ENCODE measurements around the gene ISYNA1. TPM values are rescaled to one million over a fixed set of nuclear protein-coding genes. Genes with fewer than 3 reads are reported as not detected.

Gene ISYNA1
- total RNA-seq, 1 experiment from 2014 or later, result 0.40 TPM

DNA sequence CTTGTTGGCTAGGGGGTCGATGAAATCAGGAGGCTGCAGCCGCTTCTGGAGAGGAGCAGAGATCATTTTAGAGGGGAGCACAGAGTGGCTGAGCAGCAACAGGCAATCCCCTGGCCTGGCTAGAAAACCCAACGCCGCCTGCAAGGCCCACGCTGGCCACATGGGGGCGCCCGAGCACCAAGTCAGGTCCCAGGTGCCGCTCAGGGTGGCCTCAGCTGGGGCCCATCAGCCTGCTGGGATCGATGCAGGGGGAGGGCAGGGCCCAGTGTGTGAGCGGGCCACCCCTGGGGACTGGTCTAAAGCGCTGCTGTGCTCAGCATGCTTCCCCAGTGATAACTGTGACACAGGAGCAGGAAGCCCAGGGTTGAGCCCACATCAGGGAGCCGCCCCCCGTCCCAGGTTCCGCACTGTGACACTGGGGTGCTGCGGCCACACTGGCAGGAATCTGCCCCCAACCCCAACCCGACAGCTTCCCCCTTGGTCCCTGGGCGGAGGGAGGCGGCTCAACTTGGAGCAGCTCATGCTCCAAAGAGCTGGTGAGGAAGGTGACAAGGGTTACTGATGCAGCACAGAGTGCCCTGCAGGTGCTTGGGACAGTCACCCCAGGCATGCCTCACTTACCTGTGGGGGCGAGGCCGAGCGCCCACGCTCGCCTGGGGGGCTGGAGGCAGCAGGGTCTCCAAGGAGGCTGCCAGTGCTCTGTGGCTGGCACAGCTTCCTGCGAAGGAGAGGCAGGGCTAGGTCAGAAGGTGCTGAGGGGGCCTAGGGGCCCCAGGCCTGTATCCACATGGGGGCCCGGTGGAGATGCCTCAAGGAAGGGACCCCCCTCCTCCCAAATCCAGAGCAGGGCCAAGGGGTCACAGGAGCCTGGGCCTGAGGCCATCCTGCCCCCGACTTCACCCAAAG lies 13.3 kb upstream of the ISYNA1 start:
- no peak overlapping the region for H3K4me3 ChIP-seq
- H3K36me3 ChIP-seq, result peaks cover 75% of the 10 kb centered on the region
- H3K27me3 ChIP-seq, result no peaks in the 10 kb centered on the region
- DNase-seq, result peak; percentile 78
- H3K9me3 ChIP-seq, result no peaks in the 10 kb centered on the region

DNA sequence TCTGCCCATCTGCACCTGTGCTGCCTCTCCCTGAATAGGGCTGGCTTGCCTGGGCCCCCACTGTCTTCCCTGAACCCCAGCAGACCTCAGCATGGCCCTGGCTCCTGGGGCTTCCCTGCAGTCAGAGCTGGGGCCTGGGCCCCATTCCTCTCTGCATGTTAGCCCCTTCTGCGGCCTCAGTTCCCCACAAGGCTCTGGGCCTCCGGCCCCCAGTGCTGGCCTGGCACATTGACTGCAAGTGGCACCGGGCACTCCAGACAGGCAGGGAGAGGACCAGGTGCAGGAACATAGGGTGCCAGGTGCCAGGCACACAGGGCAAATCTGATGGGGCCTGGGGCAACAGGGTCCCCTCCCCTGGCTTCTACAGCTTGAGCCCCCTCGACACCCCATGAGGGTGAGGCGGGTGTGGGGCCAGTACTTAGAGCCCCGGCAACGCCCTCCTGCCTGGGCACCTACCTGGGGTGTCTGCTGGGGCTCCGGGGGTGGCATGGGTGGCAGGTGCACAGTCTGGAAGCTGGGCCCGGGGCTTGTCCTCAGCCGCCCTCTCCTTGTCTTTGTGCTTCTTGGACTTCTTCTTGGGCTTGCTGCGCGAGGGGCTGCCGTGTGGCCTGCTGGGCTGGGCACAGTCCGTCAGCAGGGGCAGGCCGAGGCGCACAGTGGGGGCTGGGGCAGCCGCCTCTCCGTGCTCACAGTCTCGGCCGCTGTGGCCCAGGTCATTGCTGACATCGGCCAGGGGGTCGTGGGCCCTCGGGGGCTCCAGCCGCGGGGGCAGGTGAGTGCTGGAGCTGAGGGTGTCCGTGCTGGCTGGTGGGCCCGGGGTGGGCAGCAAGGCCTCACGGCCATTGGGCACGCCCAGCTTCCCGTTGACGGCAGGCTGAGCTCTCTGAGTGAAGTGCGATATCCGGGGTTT lies 12.3 kb upstream of the ISYNA1 start:
- Histone ChIP-seq H3K4me3 (no peak overlapping the region), H3K27me3 (no peaks in the 10 kb centered on the region), H3K9me3 (no peaks in the 10 kb centered on the region), H3K36me3 (peaks cover 74% of the 10 kb centered on the region)
- no peak for DNase-seq

DNA sequence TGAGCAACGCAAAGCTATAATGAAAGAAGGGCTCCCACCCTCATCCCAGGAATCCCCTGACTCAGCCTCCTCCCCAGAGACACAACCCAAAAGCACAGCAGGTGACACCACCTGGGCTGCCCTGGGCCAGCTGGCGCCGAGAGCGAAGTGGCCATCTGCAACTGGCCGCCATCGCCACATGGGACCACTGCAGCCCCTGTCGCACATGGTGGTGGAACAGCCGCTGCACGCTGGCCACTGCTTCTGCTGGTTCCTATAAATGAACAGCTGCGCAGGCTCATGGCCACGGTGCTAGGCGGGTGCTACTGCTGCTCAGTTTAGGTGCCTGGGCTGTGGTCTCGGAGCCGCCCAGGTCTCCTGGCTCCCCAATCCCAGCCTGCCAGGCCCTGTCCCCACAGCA lies 11.6 kb upstream of the ISYNA1 start:
- no peak overlapping the region for H3K4me3 ChIP-seq
- no peaks in the 10 kb centered on the region for H3K27me3 ChIP-seq
- DNase-seq, result no peak
- H3K36me3 ChIP-seq, result peaks cover 77% of the 10 kb centered on the region
- no peaks in the 10 kb centered on the region for H3K9me3 ChIP-seq

DNA sequence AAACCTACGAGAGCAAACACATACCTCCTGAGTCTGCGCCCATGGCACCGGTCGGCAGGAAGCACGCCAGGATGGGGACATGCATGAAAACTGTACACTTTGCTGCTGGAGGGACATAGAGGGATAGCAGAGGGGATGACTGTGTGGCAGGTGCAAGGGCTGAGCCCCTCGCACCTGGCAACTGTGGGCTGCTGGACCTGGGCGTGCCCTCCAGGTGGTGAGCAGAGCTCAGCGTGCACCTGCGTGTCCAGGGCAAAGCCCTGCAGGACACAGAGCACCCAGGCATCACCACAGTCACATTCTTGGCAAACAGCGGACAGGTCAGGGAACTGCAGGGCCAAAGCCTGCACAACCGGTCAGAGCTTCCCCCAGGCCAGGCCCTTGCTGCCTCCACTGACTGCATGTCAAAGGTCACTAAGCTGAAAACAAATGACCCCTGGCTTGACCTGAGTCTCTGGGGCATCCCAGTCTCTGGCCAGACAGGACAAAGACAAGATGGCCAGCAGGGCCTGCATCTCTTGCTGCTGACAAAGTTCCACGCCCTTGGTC lies 9.0 kb upstream of the ISYNA1 start:
- H3K4me3 ChIP-seq, result no peak overlapping the region
- no peaks in the 10 kb centered on the region for H3K9me3 ChIP-seq
- peaks cover 82% of the 10 kb centered on the region for H3K36me3 ChIP-seq
- DNase-seq, result no peak
- no peaks in the 10 kb centered on the region for H3K27me3 ChIP-seq

DNA sequence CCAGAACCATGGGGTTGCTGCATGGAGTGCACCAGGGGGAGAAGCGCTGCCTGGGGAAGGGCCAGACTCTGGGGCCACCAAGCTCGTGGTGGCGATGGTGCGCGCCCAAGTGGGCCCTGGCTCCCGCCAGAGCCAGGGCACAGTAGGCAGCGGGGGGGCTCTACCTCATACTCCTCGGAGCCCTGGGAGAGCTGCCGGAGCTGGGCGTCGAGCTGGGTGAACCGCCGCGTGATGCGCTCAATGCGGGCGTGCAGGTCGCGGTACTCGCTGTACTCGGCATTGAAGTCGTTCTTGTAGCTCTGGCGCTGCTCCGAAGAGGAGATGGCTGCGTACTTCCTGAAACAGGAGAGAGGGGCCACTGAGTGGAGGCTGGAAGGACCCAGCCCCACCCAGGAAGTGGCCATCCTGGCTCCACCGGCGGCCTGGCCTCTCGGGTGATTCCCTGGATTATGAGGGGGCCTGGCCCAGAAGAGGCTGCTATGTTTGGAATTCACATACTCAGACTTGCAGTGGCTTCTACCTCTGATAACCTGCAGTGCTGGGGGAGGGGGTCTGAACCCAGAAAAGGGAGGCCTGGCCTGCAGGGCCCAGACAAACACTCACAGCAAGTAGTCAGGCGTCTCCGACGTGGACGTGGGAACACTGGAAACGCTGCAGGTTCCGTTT lies 8.3 kb upstream of the ISYNA1 start:
- Histone ChIP-seq H3K36me3 (peaks cover 76% of the 10 kb centered on the region), H3K4me3 (no peak overlapping the region), H3K27me3 (no peaks in the 10 kb centered on the region), H3K9me3 (no peaks in the 10 kb centered on the region)
- no peak for DNase-seq

DNA sequence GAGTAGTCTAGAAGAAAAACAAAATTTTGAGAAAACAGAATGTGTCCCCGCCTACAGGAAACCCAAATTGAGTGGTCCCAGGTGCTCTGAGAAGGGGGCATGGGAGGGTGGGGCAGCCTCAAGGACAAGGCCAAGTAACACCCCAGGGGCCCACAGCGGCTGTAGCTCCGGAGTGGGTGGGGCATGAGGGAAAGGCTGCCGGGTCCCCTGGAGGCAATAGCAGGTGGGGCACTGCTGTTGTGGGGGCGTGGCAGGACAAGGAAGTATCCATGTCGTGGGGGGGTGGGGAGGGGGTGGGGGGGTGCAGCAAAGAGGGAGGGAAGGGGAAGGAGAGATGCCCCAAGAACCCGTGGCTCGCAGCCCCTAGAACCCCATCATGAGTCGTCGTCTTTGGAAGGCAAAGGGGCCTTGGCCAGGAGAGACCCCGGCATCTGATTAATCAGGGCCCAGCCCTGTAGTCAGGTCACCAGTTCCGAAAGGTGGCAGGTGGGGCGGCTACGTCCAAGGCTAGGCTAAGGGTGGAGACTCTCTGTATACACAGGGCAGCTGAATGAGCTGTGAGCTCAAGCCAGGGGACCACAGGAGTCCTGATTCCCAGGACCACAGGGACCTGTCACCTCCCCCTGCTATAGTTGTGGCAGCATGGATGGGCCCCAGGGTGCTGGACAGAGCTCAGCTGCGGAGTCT lies 7.5 kb upstream of the ISYNA1 start:
- Histone ChIP-seq H3K9me3 (no peaks in the 10 kb centered on the region), H3K36me3 (peaks cover 68% of the 10 kb centered on the region), H3K4me3 (no peak overlapping the region), H3K27me3 (no peaks in the 10 kb centered on the region)
- no peak for DNase-seq

DNA sequence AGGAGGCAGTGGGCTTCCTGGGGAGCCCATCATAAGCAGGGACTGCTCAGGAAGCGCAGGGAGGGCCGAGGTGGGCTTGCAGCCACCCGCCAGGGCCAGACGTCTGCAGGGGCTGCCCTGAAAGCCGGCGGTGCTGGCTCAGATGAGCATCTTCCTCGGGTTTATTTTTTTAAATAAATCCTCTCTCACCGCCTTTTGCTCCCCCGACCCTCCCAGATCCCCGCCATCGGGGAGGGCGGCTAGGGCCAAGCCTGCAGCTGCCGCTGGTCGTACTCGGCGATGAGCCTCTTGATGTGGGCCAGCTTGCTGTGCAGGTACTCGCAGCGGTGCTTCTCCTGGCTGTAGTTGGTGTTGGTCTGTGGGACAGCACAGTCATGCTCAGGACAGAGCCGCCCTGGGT lies 6.6 kb upstream of the ISYNA1 start:
- peaks cover 59% of the 10 kb centered on the region for H3K36me3 ChIP-seq
- no peak for DNase-seq
- H3K9me3 ChIP-seq, result no peaks in the 10 kb centered on the region
- no peaks in the 10 kb centered on the region for H3K27me3 ChIP-seq
- no peak overlapping the region for H3K4me3 ChIP-seq

DNA sequence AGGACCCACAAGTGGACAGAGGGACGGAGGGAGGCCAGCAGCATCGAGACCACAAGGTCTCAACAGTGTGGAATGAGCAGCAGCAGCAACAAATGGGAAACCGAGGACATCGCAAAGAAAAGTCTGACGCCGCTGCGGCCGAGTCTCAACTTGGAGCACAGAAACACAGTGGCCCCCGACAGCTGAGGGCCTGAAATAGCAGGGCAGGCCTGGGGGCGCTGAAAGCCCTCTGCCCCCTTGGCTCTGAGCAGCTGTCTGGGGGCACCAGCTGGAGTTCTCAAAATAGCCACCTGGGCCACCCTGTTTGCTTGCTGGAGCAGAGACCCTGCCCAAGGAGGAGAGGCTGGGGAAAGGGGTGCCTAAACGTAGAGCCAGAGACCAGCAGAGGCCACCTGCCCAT lies 5.9 kb upstream of the ISYNA1 start:
- Histone ChIP-seq H3K27me3 (no peaks in the 10 kb centered on the region), H3K36me3 (peaks cover 52% of the 10 kb centered on the region), H3K9me3 (no peaks in the 10 kb centered on the region), H3K4me3 (no peak overlapping the region)
- DNase-seq, result no peak

DNA sequence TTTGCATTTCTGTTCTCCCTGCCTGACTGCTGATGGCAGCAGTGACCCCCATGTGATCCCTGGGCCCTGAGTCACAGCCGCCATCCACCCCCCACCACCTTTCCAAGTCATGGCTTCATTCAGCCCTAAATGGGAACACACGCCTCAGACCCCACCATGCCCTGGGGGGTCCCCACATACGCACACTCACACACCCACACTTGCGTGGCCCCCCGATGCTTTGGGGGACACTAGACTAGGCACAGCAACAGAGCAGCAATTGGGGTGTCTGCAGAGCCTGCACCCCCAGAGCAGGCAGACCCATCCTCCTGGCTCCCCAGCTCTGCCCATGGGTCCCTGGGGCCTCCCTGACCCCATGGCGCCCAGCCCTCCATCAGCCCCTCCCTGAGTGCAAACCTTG lies 5.5 kb upstream of the ISYNA1 start:
- no peak overlapping the region for H3K4me3 ChIP-seq
- H3K36me3 ChIP-seq, result peaks cover 48% of the 10 kb centered on the region
- no peaks in the 10 kb centered on the region for H3K27me3 ChIP-seq
- DNase-seq, result no peak
- H3K9me3 ChIP-seq, result no peaks in the 10 kb centered on the region

DNA sequence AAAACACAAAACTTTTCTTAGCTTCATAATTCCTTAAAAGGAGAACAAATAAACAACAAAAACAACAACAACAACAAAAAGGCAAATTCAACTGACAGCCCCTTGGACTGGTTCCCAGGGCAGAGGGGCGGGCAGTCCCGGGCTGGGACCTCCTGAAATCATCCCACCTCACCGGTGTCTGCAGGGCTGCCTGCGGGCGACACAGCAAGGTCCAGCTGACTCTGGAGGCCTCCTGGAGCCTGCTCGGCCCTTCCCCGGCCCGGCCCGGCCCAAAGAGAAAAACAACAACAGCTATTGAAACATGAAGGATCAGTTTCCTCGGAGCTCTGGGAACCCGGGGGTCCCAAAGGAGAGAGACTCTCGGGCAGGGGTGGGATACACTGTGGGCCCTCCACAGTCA lies 5.0 kb upstream of the ISYNA1 start:
- DNase-seq, result no peak
- H3K4me3 ChIP-seq, result no peak overlapping the region
- no peaks in the 10 kb centered on the region for H3K27me3 ChIP-seq
- H3K9me3 ChIP-seq, result no peaks in the 10 kb centered on the region
- H3K36me3 ChIP-seq, result peaks cover 43% of the 10 kb centered on the region

DNA sequence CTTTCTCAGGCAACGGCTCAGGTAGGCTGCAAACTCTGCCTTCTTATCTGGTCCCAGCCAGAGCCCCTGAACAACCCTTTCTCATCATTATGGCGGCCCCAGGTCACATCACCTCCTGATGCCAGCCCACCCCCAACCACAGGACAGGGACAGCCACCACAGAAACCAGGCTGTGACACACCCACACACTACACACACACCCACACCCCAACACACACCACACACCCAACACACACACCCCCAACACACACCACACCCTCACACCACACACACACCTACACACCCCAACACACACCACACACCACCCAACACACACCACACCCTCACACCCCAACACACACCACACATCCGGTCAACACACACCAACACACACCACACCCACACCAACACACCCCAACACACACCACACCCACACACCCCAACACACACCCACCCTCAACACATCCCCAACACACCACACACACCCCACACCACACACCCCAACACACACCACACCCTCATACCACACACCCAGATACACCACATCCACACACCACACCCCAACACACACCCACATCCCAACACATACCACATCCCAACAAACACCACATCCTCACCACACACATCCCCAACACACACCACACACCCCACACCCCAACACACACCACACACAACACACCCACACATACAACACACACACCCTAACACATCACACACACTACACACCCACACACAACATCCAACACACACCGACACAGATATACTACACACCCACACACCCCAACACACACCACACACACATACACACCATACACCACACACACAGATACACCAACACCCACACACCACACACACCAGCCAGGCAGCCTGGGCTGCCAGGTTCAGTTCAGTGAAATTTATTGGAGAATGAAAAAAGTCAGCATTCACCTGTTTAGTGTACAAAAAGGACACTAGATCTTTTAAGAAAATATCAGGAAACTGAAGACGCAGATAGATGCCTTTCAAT lies 4.2 kb upstream of the ISYNA1 start:
- Histone ChIP-seq H3K9me3 (no peaks in the 10 kb centered on the region), H3K4me3 (no peak overlapping the region), H3K36me3 (peaks cover 43% of the 10 kb centered on the region), H3K27me3 (no peaks in the 10 kb centered on the region)
- DNase-seq, result no peak

DNA sequence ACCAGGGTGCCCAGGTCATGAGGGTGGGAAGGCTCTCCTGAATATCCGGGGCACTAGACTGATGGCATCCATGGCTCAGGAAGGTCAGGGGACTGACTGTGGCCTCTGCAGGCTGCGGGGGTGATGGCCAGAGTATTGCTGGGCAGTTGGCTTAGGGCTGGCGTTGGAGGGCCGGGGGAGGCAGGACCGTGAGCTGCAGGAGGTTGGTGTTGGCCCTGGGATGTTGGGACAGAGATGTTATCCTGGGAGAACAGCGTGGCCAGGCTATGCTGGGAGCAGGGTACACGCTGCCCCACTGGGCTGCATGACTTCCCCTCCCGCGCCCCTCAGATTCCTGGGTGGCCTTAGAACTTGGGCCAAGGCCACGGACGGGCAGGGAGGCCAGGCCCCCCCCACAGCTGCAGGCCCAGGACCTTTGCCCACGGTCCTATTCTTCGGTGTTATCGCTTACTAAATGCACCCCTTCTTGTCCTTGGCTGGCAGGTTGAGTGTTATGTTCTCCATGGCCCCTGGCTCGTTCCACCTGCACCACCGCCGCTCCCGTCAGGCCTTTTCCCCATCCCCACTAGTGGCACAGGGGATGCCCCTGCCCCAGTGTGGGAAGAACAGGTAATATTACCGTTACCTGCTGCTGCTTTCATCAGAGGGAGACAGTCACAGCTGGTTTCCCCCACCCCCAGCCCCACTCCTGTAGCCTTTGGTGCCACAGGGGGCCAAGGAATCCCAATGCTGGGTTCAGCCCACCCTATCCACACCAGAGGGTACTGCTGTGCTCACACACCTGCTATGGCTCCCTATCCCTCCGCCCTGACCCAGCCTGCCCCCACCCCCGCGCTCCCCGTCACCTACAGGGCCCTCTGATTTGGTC lies 3.2 kb upstream of the ISYNA1 start:
- no peak for DNase-seq
- no peaks in the 10 kb centered on the region for H3K27me3 ChIP-seq
- H3K36me3 ChIP-seq, result peaks cover 35% of the 10 kb centered on the region
- H3K4me3 ChIP-seq, result no peak overlapping the region
- no peaks in the 10 kb centered on the region for H3K9me3 ChIP-seq

DNA sequence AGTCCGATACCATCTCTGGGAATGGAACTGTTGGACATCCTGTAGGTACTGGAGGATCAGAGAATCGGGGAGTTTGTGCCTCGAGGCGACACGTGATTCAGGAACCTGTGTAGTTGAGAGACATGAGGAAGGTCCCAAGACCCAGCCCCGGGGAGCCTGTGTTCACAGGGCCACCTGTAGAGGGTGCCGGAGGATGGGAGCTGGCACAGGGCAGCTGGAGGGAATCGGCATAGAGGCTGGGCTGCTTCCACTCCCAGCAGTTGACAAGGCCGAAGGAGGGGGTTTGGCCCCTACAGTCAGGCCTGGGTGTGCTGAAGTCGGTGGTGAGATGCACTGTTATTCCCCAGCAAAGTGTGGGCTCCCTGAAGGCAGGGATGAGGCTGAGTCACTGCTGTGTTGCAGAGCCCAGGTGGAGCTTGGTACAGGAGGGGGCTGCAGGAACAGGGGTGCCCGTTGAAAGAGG lies 2.5 kb upstream of the ISYNA1 start:
- H3K27me3 ChIP-seq, result no peaks in the 10 kb centered on the region
- peaks cover 36% of the 10 kb centered on the region for H3K36me3 ChIP-seq
- no peak for DNase-seq
- H3K4me3 ChIP-seq, result no peak overlapping the region
- H3K9me3 ChIP-seq, result no peaks in the 10 kb centered on the region

DNA sequence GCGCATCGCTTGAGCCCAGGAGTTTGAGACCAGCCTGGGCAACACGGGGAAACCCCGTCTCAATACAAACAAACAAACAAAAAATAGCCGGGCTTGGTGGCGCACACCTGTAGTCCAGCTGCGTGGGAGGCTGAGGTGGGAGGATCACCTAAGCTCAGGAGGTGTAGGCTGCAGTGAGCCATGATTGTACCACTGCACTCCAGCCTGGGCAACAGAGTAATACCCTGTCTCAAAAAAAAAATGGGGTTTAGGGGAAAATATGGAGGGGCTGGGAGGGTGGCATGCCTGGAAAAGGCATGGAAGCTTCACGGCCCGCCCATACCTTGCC lies 1.9 kb upstream of the ISYNA1 start:
- Histone ChIP-seq H3K27me3 (no peaks in the 10 kb centered on the region), H3K4me3 (no peak overlapping the region), H3K9me3 (no peaks in the 10 kb centered on the region), H3K36me3 (peaks cover 40% of the 10 kb centered on the region)
- no peak for DNase-seq
